HG03025 (cell line): ENCODE data around the gene CRIP2.
A peak's percentile ranks its signal among the peaks of the same experiment; 100 is the strongest.

ENCODE experiments used
- ATAC-seq: cut with Tn5 transposase; IDR thresholded peaks from one replicate; pipeline ENCODE4 v1.9.1; 2021; ENCODE audit warnings: mild to moderate bottlenecking, moderate library complexity; ENCODE audit not compliant: unreplicated experiment, low FRiP score

Gene CRIP2

DNA sequence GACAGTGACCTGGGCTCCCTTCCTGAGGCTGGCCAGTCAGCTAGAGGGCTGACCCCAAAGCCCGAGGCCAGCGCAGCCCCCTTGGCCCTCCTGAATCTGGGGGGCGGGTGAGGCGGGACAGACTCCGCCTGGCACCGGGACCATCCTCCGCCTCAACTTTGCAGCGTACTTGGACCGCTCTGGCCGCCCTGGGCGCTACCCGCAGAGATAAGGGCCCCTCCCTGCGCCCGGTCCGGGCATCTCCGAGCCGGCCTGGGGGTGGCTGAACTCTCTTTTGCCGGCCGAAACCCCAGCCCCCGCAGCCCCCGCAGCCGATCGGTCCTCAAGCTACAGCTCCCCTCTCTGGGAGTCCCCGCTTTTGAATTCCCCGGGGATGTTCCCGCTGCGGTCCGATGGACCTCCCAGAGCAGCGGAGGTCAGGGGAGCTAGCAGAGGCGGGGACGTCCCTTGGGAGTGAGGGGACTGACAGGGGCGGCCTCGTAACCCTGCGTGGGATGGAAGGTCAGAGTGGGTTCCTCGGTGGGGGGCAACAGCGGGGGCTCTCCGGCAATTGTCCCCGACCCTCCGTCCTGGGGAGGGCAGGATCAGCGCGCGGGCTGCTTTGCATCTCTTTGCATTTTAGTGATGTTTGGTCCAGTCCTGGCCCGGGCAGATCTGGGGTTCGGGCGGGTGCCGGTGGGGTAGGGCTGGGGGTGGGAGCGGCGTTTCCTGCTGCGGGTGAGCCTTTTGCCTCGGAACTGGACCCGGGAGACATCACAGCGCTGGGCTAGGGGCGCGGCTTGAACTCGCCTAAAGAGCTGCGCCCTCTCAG lies 11.7 kb downstream of the CRIP2 start, which contains the start of gene CRIP1:
TSS of gene CRIP1 (plus strand) at position 724 of the 811 bp plus-strand sequence. CDS start 374 bp downstream, outside the sequence.
- ATAC-seq = no peak

DNA sequence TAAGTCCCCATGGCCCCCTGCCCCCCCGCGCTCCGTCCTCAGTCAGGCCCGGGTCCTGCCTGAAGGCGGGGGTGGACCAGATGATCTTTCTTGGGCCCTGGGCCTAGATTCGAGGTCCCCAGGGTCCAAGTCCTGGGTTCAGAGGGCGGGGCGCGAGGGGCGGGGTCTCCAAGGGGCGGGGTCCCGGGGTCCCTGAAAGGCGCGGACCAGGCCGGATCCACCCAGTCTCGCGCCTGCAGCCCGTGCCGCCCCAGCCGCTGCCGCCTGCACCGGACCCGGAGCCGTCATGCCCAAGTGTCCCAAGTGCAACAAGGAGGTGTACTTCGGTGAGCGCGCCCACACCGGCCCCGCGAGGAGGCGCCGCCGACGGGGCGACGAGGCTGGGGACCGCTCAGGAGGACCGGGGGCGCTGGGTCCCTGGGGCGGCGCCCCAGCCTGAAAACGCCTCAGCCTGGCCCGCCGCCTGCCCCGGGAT lies 12.4 kb downstream of the CRIP2 start:
- ATAC-seq = no peak

DNA sequence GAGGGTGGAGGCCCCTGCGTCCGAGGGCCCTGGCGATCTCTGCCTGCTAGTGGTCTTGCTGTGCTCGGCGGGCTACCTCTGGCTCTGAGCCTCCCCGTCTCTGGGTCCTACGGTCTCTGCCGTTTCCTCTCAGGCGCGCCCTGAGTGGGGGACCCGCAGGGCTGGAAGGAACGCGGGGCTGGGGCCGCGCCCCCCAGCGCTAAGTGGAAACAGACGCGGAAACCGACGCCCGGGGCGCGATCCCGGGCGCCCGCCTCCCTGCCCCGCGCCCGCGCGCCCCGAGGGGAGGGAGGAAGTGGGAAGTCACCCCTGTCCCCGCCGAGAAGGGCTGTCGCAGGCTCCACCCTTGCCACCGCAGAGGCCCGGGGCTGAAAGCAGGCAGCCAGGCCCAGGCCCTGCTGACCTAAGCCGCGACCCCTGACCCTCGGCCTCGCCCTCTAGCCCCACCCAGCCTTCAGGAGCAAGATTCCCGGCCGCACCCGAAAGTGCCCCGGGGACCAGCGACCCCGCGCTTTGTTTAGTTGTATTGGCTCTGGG lies 12.9 kb downstream of the CRIP2 start:
- no peak for ATAC-seq

DNA sequence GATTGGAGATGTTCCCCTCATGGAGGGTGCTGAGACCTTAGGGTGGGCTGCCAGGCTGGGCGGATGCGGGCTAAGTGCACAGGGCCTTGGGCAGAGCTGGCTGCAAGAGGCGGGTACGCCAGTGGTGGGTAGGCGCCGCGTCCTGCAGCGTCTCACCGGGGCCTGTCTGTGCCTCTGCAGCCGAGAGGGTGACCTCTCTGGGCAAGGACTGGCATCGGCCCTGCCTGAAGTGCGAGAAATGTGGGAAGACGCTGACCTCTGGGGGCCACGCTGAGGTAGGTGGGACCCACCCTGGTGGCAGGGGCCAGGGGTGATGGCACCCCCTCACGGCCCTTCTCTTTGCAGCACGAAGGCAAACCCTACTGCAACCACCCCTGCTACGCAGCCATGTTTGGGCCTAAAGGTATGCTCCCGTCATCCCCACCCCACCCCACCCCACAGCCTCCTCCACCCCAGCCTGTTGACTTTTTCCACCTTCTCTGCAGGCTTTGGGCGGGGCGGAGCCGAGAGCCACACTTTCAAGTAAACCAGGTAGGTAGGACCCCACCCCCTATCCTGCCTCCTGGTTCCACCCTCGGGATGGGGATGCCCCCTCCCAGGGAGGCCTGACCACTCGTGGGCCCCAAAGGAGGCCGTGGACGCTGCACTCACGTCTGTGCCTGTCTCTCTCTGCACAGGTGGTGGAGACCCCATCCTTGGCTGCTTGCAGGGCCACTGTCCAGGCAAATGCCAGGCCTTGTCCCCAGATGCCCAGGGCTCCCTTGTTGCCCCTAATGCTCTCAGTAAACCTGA lies 13.6 kb downstream of the CRIP2 start:
- no peak for ATAC-seq

DNA sequence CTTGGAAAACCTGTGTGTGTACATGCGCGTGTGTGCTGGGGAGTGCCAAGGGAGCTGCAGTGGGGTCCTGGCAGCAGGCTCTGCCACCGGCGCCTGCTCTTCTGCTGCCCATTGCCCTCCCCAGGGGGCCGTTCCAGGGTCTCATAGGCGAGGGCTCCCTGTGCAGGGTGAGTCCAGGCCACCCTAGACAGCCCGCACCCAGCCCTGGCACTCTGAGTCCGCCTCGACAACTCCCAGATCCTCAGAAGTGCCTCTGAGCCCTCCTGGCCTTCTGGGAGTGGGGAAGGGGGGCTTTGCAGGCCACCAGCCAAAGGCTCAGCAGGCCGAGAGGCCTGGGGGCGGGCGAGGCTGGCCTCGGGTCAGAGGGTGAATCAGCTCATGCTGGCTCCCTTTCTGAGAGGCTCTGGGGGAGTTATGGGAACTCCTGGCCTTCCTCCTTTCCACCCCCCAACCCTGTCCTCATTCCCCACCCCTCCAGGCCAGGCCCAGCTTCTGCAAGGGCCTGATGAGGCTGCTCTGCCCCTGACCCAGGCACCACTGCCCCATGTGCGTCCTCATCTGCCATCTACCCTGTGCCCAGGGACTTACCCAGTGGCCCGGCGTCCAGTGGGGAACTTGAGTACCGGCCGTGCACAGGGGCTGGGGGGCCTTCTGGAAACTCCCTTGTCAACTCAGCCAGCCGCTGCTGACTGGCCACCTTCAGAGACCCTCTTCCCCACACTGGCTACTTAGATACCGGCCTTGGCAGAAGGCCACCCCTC lies 14.3 kb downstream of the CRIP2 start:
- ATAC-seq = no peak

DNA sequence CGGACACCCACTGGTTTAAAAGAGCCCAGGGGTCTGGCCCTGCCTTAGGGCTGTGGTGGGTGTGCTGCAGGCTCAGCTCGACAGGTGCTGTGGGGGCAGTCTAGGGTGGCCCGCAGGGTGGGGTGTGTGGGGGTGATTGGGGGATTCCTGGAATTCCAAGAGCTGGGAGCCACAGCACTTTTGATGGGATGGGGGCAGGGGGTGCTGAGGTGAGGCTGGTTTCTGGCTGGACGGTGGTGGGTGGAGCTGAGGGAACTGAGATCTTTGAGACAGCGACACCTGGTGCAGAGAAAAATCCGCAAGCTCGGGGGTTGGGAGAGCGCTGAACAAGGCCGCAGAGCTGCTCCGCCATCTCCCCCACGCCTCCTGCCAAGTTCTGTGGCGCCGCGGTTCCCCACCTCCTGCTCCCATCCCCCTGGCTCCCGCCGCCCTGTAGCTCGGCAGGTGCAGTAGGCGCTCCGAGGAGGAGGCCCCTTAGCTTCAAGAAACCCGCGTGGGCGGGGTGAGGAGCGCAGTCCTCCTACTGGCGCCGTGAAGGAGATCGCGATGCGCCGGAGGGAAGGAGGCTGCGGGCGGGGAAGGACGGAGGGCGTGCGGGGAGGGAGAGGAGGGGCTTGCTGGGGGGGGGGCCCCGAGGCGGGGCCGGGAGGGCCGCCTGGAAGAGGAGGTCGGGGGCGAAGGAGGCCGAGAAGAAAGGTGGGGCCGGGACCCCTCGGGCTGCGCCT lies 15.1 kb downstream of the CRIP2 start:
- ATAC-seq = no peak

DNA sequence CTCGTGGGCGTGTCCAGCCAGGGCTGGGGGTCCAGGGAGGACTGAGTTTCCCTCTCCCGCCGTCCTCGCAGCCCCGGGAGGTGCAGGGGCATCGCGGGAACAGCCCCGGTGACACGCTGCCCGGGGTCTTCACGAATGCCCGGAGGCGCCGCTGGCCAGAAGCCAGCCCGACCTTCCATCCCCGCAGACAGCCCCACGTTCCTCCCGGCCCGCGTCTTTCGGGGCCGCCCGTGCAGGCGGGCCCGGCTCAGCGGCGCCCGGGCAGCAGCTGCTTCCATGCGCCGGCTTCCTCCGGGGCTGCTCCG lies 15.6 kb downstream of the CRIP2 start:
- ATAC-seq = no peak

DNA sequence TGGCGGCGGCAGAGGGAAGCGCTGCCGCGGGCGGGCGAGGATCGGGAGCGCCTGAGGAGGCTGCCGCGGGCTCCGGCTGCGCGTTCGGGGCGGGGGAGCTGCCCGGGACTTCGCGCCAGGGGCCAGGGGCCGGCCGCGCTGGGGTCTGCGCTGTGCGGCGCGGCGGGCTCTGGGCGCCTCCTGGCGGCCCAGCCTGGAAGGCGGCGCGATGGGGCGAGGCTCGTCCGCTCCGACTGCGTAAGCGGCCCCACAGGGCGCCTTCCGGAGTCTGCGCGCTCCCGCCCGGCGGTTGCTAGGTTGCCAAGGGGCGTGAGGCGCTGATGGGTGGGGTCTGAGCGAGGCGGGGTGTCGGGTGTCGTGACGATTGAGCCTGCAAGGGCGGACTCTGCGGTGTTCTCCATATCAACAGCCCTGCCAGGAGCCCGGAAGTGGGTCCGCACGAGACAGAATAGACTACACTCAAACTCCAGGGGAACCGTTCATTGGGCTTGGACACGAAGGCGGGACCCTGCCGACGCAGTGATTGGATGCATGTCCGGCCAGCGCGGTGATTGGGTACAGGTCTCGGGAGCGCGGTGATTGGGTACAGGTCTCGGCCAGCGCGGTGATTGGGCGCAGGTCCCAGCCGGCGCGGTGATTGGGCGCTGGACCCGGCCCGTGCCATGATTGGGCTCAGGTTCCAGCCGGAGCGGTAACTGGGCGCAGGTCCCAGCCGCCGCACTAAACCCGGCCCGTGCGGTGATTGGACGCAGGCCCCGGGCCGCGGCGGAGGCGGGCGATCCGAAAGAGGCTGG lies 16.1 kb downstream of the CRIP2 start, which contains the start of gene TEDC1:
TSS of gene TEDC1 (plus strand) at position 675 of the 794 bp plus-strand sequence. CDS start 130 bp downstream, outside the sequence.
- peak; percentile 60 for ATAC-seq

DNA sequence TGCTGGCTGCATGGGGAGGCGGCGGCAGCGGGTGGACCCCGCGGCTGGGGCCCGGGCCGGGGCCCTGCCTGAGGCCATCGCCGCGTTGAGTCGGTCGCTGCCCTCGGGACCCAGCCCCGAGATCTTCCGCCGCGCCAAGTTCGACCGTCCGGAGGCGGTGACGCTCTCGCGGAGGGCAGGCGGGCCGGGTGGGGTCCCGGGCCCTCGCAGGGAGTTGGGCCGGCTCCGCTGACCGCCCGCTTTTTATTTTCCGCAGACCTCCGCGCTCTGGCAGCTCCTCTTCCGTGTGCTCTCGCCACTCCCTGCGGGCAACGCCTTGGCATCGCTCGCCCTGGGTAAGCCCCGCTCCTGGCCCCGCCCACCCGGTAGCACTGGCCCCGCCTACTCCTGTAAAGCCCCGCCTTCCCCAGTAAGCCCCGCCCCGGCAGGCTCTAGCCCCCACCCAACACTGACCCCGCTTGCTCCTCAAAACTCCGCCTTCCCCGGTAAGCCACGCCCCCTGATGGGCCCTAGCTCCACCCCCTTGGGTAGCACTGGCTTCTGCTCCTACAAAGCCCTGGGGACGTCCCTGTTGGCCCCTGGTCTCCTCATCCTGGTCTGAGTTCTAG lies 16.8 kb downstream of the CRIP2 start:
- ATAC-seq = no peak

DNA sequence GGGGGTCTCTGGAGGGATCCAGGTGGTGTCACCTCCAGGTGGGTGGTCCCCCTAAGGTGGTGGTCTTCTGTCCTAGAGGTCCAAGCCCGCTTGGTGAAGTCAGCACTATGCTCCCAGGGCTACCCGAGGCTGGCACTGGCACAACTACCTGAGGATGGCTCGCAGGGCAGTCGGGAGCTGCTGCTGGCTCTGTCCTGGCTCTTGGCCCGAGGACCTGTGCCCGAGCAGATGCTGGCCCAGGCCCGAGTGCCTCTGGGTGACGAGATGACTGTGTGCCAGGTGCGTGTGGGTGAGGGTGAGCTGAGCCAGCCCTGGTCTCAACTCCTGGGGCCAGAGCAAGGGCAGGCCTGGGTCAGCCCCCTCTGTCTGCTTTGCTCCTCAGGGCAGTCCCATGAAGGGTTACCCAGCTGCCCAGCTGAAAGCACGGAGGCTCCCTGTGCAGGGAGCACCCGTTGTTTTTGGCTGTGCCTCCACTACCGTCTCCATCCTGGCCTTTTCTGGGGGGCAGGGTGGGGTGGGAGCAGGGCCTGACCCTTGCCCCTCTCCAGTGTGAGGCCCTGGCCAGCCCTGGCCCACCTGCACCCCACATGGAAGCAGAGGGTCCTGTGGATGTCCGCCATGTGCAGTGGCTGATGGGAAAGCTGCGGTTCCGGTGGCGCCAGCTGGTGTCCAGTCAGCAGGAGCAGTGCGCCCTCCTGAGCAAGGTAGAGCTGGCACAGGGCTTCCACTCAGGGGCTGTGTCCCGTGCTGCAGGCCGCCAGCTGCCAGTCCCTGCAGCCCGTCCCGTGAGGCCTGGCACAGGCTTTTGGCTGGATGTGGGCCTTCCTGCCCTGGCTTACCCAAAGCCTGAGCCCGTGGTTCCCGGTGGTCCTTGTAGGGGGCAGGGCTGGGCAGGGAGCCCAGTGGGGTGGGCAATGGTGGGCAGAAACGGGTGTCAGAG lies 17.7 kb downstream of the CRIP2 start:
- no peak for ATAC-seq

DNA sequence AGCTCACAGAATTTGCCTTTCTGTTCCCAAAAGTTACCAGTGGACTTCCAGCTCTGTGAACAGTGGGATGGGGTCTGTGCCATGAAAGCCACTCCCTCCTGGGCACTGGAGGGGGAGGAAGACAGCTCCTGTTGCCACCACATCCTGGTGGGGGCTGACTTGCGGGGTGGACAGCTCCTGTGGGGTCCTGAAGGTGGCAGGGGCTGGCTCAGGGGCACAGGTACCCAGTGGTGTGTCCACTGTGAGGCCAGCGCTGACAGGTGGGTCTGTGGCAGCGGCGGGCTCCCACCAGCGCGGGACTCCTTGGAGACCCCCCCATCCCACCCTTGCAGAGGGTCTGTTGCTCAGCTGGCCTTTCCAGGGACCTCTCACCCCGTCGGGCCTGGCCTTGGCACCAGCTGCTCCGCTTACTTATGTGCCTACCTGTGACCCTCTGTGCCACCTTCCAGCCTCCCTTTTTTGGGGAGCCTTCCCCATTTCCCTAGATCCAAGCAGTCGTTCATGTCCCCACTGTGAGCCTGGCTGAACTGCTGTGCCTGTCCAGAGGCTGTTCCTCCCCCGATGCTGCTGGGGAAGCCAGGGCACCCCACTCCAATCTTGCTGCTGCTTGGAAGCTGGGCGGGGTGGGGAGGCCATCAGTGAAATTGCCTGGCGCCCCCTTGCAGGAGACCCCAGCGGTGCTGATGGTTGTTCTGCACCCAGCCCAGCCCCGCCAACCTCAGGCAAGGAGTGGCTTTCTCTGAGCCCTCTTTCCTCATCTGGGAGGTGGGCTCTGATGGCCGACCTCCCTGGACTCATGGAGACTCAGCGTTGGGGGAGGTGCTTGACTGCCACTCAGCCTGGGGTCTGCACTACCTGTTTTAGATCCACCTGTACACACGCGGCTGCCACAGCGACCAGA lies 18.6 kb downstream of the CRIP2 start:
- no peak for ATAC-seq

DNA sequence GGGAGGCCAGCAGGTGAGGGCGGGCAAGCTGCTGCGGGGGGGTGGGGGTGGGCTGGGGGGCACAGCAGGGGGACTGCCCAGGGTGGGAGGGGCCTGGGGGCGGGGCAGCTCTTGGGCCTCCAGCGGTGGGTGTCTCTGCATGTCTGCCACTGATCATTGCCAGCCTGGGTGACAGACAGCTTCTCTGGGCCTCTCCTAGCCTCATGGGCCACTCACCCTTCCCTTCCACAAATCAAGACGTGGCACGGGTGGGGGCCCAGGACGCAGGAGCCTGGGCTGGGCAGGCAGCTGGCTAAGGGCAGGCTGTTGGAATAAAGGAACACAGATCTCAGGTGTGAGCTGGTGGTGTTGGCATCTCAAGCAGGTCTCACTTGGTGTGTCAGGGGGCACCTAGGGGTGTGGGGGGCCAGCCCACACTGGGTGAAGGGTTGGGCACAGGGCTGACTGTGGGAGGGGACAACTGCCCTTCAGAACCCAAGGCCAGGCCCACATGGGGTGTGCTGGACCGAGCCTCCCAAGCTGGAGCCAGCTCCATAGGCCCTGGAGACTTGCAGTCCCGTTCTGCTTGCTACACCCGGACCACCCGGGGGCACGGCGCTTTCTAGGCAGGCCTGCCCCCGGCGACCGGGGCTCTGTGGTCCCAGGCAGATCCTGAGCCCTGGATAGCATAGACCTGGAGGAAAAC lies 19.4 kb downstream of the CRIP2 start:
- no peak for ATAC-seq

DNA sequence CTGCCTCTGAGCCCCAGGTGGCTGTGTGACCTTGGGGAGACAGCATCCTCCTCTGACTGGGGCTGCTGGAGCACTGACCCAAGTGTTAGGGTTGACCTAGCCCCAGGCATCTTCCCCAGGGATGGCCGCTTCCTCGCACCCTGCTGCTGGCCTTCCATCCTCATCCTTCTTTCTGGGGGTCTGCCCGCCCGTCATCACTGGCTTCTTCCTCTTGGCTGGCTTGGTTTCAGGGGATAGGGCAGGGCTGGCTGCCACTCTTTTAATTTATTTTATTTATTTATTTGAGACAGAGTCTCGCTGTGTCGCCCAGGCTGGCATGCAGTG lies 19.9 kb downstream of the CRIP2 start:
- ATAC-seq = no peak

DNA sequence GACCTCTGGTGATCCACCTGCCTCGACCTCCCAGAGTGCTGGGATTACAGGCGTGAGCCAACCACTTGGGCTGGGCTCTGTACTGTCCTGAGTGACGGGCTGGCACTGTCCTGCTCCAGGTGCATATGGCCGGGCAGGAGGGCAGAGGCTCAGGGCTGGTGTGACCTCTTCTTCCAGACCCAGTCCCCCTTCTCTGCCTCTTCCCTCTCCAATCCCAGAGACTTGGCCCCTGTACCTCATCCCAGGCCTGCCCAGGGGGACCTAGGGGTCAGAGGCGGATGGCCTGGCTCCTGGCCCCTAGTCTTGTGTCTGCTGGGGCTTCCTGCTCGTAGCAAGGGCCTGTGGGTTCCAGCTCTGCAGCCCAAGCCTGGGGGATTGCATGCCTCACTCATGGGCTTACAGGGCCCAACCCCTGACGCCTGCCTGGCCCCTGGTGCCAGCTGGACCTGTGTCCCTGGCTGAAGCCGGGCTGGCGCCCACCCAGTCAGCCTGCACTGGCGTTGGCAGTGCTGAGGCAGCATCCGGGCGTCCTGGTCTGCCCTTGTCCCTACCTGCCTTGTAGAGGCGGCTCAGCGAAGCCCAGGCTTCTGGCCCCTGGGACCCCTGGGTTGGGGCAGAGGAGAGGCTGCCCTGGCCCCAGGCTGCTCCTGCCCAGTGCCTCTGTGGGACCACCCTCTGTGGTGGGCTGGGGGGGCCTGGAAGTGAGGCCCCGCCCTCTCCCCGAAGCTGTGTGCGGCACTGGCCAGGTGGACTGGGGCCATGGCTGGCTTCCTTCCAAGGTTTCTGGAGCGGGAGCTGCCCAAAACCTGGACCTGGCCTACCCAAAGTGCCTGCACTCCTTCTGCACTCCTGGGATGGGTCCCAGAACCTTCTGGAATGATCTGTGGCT lies 20.7 kb downstream of the CRIP2 start:
- ATAC-seq = no peak
